ENCODE data around the gene NID1.

NID1 gene

DNA sequence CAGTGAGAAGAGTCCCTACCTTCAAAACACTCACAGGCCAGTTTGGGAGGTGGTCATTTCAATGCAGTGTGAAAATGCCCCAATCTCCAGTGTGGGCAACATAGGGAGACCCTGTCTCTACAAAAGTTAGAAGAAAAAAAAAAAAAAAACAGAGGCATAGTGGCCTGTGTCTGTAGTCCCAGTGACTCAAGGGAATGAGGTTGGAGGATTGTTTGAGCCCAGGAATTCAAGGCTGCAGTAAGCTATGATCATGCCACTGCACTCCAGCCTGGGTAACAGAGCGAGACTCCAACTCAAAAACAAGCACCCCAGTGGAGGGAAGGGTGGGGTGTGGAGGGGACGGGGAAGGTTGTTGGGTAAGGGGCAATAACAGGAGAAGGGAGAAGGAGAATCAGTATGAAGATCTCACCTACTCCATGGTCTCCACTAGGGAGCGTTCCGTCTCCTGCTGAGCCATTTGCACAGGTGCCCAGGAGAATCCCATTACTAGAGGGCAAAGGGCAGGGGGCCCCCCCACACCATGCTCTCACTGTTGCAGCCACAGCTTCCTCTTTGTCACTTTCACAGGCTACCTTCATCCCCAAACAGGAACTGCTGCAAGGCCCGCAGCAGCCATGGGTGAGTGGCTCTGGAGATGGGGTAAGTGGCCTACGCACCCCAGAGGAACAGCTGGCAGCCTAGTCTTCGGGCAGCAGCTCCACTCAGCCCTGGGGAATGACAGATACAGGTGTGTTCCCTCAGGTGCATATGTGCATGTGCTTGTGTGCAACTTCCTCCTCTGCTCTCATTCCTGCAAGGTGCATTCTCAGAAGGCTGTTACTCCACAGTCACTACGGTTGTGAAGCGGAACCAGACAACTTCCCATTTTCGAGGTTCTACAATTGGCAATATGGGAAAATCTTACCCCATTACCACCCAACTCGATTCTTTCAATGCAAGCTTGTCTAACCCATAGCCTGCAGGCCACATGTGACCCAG, 110.3 kb downstream of the NID1 start:
- no peak for DNase-seq

DNA sequence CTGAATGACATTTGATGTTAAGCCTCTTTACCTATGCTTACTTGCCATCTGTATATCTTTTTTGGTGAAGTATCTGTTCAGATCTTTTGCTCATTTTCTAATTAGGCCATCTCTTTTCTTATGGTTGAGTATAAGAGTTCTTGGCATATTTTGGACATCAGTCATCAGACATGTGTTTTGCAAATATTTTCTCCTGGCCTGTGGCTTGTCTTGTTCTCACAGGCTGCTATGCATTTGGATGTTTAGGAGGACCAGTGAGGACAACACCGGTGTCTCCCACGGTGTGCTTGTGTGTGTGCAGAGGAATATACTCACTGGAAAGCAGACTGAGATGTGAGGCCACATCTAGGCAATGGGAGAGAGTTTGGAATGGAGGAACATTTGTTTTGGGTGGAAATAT, 111.1 kb downstream of the NID1 start:
- no peak for DNase-seq

DNA sequence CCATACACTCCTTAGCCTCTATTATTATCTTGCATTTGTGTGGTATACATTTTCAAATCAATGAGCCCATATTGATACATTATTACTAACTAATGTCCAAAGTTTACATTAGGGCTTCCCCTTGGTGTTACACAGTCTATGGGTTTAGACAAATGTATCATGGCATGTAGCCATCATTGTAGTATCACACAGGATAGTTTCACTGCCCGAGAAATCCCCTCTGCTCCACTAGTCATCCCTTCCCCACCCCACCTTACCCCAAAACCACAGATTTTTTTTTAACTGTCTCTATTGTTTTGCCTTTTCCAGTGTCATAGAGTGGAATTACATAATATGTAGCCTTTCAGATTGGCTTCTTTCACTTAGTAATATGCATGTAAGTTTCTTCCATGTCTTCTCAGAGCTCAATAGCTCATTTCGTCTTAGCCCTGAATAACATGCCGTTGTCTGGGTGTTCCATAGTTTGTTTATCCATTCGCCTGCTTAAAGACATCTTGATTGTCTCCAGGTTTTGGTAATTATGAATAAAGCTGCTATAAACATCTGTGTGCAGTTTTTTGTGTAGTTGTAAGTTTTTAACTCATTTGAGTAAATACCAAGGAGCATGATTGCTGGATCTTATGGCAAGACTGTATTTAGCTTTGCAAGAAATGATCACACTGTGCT, 111.8 kb downstream of the NID1 start:
- DNase-seq, result no peak

DNA sequence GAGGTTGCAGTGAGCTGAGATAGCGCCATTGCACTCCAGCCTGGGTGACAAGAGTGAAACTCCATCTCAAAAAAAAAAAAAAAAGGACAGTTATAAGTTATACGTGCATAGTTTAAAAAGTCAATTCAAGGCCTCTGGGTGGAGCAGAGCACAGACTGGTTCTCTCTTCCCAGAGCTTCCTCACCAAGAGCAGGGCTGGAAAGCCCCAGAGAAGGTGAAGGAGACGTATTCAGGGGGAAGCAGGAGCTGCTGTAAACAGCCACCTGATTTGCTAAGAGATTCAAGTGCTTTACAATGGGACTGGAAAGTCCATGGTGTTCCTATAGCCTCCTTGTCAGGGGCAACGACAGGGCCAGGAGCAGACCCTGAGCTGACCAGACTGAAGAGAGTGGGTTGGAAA, 113.2 kb downstream of the NID1 start:
- DNase-seq, result no peak

DNA sequence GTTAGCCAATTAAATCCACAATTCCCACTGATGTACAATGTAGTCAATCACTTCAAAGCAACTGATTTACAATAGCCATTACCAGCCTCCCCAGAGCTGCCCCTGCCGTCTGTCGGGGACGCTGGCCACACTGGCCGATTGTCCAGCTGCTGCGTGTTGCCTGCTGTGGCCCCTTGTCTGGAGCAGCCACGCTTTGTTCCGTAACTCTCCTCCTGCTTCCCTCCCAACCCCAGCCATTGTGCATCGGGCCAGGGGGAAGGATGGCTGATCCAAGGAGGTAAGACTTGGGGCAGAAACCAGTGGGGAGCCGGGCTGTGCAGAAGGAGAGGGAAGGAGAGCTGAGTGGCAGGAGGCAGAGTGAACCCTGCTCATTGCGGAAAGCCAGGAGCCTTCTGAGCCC, 114.6 kb downstream of the NID1 start:
- no peak for DNase-seq

DNA sequence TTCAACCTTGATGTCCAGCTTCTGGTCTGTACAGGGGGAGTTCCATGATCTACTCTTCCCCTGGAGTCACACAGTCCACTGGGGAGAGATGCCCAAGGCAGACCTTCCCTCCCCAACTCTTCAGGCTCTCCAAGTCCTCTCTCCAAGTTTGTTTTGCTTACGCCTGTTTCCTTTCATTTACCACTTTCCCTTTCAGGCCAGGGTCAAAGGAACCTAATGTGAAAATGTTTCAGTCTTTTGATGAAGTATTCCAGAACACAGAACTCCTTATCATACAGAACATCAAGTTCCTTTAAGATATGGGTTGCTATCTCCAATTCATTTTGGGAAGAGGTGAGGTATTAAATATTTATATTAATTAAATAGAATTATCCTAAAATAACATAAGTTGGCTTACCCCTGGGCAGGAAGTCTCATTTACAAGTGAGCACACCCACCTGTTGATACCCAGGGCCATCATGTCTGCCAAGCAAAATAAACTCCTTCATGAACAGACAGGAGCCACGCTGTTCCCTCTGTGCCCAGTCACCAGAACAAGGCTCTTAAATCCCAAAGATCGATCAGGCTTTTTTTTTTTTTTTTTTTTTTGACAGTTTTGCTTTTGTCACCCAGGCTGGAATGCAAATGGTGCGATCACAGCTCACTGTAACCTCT, 116.0 kb downstream of the NID1 start:
- no peak for DNase-seq

DNA sequence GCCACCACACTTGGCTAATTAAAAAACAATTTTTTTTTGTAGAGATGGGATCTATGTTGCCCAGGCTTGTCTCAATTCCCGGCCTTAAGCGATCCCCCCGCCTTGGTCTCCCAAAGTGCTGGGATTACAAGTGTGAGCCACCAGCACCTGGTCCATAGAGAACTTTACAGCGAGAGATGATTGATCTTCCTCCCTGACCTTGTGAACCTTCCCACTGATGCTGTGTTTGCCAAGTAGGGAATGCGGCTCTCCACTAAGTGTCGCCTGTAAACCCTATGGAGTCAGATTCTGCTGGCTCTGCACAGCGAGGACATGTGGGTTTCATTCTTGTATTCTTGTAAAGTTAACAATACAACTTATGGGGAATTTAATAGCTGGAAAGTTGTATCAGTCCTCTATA, 116.9 kb downstream of the NID1 start:
- no peak for DNase-seq

DNA sequence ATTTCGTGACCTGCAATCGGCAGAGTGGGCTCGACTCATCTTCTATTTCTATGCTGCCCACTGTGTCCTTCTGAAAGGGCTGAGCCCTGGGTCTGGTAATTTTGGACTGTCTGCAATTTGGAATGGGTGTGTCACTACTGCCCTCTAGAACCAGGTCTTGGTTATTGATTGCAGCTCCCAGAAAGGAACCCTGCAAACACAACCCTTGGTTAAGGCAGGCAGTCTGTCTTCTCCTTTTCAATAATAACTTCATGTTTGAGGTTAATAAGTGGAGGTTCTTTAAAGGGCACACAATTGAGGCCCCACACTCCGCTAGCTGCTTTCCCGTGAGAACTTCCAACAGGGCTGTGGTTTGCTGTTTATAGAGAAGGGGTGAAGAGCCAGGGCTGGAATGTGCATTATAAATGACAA, 118.3 kb downstream of the NID1 start:
- no peak for DNase-seq

DNA sequence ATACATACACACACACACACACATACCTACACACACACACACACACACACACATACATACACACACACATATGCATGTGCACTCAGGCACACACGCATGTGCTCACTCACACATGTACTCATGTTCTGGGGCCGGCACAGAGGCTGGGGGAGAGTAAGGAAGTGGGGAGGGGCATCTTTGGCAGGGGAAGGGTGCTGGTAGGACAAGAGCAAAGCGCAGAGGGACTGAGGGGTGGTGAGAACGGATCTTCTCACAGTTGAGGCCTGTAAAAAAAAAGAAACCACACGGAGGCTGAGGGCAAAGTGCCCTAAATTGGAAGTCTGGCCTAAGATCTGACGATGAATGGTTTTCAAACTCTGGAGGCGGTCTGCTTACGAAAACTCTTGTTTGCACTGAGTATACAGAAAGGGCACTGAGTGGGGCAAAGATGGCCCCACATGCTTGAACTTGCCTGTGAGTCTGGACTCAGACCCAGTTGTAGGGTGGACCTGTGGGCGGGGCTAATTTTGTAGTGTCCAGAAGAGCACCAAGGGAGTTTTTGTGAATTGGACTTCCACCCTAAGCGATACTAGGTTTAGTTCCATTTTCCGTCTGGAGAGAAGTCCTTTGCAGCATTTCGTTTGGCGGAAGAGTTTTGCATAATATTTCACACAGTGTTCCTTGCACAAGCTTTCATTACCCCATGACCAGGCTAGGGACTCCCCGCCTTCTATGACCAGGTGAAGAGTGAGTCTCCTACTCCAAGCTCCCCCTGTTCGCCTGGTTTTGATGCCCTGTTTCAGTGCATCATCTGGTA, 118.9 kb downstream of the NID1 start:
- no peak for DNase-seq

DNA sequence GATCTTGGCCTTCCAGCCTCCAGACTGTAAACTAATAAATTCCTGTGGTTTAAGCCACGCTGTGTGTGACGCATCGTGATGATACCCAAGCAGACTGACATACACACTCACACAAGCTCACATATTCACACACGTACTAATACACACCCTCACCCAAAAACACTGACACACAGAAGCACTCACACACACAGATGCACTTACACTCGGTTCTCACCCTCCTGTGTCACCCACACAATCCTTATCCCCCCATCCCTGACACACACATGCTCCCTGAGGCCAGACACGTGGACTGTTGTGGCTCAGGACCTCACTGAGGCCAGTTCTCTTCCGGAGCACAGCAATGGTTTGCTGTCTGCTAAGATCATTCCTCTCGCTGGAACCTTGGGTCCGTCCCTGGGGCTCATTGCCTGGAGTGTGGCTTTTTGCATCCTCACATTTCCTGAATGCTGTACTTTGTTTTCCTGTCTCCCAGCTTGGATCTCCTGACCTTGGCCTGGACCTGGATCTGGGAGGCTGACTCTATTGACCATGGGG, 121.2 kb downstream of the NID1 start:
- no peak for DNase-seq

DNA sequence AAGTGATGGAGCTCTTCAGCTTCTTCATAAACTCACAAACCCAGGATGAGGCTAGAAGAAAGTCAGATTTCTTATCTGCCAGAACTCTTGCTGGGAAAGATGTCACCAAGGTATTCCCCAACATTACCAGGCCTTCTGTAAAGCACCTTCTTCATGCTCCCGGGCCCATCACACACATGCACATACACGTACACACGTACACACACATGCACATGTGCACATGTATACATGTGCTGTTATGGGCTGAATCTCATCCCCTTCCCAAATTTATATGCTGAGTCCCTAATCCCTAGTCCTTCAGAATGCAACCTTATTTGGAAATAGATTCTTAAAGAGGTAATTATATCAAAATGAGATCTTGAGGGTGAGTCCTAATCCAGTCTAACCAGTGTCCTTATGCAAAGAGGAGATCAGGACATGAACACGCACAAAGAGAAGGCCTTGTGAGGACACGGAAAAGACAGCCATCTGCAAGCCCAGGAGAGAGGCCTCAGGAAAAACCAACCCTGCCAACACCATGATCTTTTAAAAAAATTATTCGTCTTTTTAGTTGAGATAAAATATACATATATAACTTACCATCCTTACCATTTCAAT, 121.8 kb downstream of the NID1 start:
- no peak for DNase-seq

DNA sequence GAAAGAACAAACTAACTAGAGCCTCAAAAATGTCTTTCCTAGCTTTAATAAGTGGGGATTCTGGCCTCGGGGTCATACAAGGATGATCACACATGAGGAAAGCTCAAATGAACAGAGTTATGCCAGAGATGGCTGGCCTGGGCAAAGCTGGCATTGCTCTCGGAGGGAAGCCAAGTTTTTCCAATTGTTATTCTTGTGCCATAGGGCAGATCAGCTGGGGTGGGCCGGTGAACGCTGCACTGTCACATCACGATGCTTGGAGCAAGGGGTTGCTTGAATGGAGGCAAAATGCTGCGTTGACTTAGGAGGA, 122.3 kb downstream of the NID1 start:
- no peak for DNase-seq

DNA sequence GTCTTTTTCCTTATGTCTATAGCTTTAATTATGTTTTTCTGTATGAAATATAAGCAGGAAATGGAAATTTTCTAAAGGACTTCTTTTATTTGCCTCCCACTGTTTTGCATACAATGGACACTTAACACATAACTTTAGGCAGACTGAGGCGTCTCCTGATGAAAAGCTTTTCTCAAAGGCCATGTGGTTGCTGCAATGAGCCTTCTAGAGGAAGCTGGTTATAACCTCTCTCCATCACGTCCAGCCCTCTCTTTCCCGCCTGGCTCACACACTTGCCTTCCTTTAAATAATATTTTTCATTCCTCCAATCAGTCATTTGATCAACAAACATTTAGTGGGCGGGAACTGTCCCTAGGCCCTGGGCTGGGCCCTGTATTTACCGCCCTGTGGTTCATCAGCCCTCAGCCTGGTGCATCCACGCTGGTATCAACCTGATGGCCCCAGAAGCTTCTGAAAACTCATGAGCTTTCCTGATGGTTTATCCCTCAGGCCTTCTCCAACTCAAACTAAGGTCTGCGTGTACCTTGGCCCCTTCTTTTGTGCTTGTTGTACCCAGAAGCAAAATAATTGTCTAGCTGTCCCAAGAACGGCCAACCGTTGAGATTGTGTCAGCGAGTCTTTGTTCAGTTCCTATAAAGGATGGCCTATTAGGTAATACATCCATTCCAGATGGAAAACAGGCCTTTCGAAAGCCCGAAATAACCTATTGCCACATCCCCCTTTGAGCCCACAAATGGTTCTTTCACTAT, 122.8 kb downstream of the NID1 start:
- no peak for DNase-seq

DNA sequence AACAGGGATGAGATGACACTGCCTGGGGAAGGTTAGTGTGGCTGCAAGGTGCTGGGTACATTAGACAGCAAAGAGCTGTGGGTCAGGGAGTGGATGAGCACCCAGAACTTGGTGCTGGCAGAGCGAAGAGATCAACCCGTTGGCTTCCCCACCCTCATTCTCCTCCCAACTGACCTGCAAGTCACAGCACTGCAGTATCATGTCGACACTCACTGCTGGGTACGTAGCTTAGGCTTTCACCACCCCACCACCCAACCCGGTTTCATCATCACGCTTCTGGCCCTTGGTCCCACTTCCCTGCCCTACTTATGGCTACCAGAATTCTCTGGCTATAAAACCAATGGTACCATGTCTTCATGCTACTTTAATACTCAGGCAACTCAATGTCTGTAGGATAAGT, 124.6 kb downstream of the NID1 start:
- no peak for DNase-seq

DNA sequence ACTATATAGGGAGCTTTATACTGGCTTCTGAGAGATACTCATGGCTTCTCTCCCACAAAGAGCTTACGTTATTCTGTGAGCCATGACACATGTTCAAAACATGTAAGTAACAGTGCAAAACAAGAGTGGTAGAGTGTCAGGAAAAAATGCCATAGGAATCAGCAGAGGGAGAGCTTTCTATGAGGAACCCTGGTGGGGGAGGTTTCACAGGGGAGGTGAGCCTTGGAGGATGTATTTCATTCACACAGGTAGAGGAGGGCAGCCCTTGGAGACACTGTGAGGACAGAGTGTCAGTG, 125.5 kb downstream of the NID1 start:
- DNase-seq, result no peak

DNA sequence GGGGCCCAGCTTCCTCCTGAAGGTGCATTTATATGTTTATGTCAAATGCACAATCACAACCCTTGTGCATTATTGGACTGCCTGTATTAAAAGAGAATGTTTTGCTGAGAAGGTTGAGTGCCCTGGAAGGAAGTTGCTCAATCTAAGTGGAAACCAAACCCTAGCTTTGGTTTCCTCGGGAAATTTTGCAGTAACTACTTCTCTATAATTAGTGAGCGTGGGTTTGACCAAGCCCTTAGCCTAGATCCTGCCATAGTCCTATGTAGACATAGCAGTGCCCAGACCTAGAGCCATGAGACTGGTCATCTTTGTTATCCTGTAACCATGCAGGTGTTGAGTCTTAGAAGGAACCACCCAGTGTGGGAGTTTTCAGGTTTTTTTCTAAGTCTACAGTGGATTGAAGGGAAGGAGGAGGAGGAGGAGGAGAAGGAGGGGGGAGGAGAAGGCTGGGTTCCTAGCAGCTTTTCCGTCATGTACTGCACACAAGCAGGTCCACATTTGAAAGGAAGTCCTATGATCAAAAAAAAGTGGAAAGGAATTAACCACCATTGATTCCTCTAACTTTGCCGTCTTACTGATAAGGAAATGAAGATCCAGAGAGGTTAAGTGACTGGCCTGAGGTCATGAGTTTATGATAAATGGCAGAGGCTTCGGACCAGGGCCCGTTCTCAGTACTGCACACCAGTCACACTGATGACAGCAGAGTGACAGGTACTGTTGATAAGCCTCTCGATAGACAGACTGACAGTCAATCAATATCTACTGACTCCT, 126.0 kb downstream of the NID1 start:
- DNase-seq, result no peak

DNA sequence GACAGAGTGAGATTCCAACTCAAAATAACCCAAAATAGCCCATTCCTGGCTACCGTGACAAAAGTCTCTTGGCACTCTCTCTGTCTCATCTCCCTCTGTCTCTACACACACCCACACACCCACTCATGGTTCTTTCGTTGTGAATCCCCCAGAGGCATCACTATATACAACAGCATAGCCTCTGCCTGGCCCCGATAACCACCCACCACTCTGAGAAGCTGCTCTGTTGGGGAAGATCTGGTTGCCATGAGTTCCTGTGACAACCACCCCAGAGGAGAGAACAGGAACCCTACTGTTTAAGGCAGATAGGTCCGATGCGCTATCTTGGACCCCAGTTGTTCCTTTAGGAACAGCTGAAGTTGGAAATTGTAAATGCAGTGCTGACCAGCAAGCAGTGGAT, 127.8 kb downstream of the NID1 start:
- no peak for DNase-seq

DNA sequence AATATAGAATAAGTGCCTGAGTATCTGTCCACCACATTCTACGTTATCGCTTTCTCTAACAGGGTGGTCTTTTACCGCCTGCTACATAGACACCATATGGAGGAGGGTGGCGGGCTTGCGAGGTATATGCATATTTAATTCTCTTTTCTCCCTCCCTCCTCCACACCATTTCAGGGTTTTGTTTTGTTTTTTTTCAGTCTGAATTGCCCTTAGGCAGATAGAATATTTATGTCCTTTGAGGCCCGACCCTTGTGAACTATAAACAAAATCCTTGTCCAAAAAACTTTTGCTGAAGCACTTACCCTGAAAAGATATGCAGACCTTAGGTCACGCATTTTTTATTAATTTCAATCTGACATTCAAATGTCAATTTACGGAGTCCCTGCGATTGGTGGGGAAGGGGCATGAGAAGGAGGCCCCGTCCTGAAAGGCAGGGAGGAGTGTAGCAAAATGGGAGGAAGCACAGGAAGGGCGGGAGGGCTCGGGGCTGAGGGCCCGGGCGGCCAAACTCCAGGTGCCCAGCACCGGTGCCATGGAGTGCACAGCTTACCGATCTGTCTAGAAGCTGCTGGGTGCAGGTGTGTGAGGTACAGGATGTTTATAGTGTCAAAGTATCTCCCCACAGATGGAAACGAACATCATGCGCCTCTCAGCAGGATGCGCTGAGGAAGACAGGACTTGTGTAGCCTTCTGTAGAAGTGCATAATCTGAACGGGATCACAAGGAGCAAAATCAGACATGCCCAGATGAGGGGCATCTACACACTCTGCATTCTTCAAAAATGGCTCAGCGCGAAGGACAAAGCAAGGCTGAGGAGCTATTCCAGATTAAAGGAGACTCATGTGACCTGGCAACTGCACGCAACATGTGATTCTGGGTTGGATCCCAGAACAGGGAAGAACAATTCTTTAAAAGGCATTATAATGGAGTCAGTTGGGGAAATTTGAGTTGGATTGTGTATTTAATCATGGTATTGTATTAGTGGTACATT, 129.4 kb downstream of the NID1 start:
- no peak for DNase-seq

DNA sequence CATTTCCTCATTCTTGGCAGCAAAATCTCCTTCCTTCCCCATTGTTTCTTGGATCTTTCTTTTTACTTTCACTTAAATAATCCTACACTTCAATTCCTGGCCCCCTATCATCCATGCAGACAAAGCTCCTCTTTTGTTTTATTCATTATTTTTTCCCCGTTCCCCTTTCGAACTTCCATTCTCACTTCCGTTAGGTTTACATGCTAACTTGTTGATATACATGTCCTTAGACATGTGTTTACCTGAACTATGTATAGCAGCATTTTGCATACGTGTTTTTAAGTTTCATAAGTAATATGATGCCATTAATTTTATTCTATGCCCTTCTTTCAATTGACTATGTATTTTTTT, 131.1 kb downstream of the NID1 start:
- DNase-seq, result no peak
